SU-DHL-6 (cell line): ENCODE results near the gene PRL.

Experiments
- H2AFZ ChIP-seq: fragments of 200-600 bp; sonication (generic); 2 replicates; pipeline ENCODE4 v1.6.1; 2014; ENCODE audit warnings: low read depth, mild to moderate bottlenecking, moderate library complexity, mixed read lengths, antibody characterized with exemption, low read length; ENCODE audit not compliant: severe bottlenecking
- H3F3A ChIP-seq: fragments of 200-600 bp; shearing (Covaris generic); 2 replicates; pipeline ENCODE4 v1.6.0; 2016; ENCODE audit warnings: antibody characterized with exemption, mild to moderate bottlenecking; ENCODE audit not compliant: insufficient read depth
- H3K27ac ChIP-seq: fragments of 200-600 bp; sonication (generic); 2 replicates; pipeline ENCODE4 v1.5.1; 2016; ENCODE audit warnings: low read depth, mild to moderate bottlenecking, low read length, moderate library complexity, mixed read lengths
- H3K27me3 ChIP-seq: fragments of 200-600 bp; sonication (generic), shearing (Covaris generic); 2 replicates; pipeline ENCODE4 v1.6.0; 2014; ENCODE audit warnings: mild to moderate bottlenecking, low read length
- H3K36me3 ChIP-seq: fragments of 200-600 bp; sonication (generic); 2 replicates; pipeline ENCODE4 v1.6.1; 2014; ENCODE audit warnings: mild to moderate bottlenecking, low read length, mixed read lengths
- H3K4me2 ChIP-seq: fragments of 300-600, 200-600 bp; shearing (Covaris generic), sonication (generic); 2 replicates; pipeline ENCODE4 v1.6.0; 2014; ENCODE audit warnings: low read length, low read depth, mild to moderate bottlenecking; ENCODE audit not compliant: poor library complexity, severe bottlenecking
- H3K4me3 ChIP-seq: fragments of 200-600 bp; sonication (generic); 2 replicates; pipeline ENCODE4 v1.5.1; 2014; ENCODE audit warnings: antibody characterized with exemption, low read length, mild to moderate bottlenecking, mixed read lengths; ENCODE audit not compliant: insufficient read depth, poor library complexity, severe bottlenecking
- H3K79me2 ChIP-seq: fragments of 200-600 bp; sonication (generic); 2 replicates; pipeline ENCODE4 v1.6.1; 2014; ENCODE audit warnings: mild to moderate bottlenecking, low read length, moderate library complexity; ENCODE audit not compliant: insufficient read depth
- H3K9ac ChIP-seq: fragments of 200-600 bp; sonication (generic); 2 replicates; pipeline ENCODE4 v1.7.0; 2014; ENCODE audit warnings: mild to moderate bottlenecking, low read length
- H3K9me2 ChIP-seq: fragments of 200-600 bp; sonication (generic); replicated peaks from 2 replicates; pipeline ENCODE4 v1.6.1; 2014; ENCODE audit warnings: low read length; ENCODE audit not compliant: insufficient read depth
- H3K9me3 ChIP-seq: fragments of 200-600 bp; sonication (generic); 2 replicates; pipeline ENCODE4 v1.6.1; 2014; ENCODE audit warnings: low read length, mixed read lengths; ENCODE audit not compliant: insufficient read depth
- H4K20me1 ChIP-seq: fragments of 200-600 bp; sonication (generic); 2 replicates; pipeline ENCODE4 v1.6.1; 2014; ENCODE audit warnings: low read depth, mild to moderate bottlenecking, antibody characterized with exemption, low read length, moderate library complexity, mixed read lengths
- EZH2phosphoT487 ChIP-seq: fragments of 200-600 bp; sonication (generic), shearing (Covaris generic); conservative IDR thresholded peaks from 2 replicates; pipeline ENCODE4 v1.6.1; 2018; ENCODE audit warnings: mild to moderate bottlenecking, antibody characterized with exemption, low read length, moderate library complexity, mixed read lengths
- TF ChIP-seq, protein P1 (sequence below): fragments of 200-600 bp; sonication (generic); IDR thresholded peaks from one replicate; pipeline ENCODE4 v1.5.1; 2017; ENCODE audit warnings: antibody characterized with exemption, mild to moderate bottlenecking, low read length, moderate library complexity; ENCODE audit not compliant: insufficient read depth, poor library complexity, severe bottlenecking

The PRL gene

DNA sequence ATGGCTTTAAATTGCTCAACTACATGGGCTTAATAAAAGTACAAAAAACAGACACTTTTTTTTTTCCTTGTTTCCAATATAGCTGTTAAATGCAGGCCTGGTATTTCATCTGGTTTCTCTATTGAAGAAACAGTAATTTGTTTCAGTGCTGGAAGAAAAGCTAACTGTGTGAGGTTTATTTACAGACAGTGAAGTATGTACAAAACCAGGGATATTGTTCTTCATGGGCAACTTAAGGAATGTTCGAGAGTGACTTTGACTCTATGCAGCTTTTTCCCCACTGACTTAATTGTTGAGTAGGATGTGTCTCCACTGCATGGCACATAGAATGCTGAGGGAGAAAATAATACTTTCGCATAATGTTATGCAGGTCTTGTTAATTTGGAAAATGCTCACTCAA, 31.0 kb upstream of the PRL start:
- no peaks in the 10 kb centered on the region for H3K27me3 ChIP-seq
- no peak for TF ChIP-seq EZH2phosphoT487
- TF ChIP-seq, protein P1, sequence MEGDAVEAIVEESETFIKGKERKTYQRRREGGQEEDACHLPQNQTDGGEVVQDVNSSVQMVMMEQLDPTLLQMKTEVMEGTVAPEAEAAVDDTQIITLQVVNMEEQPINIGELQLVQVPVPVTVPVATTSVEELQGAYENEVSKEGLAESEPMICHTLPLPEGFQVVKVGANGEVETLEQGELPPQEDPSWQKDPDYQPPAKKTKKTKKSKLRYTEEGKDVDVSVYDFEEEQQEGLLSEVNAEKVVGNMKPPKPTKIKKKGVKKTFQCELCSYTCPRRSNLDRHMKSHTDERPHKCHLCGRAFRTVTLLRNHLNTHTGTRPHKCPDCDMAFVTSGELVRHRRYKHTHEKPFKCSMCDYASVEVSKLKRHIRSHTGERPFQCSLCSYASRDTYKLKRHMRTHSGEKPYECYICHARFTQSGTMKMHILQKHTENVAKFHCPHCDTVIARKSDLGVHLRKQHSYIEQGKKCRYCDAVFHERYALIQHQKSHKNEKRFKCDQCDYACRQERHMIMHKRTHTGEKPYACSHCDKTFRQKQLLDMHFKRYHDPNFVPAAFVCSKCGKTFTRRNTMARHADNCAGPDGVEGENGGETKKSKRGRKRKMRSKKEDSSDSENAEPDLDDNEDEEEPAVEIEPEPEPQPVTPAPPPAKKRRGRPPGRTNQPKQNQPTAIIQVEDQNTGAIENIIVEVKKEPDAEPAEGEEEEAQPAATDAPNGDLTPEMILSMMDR: no peak
- no peak overlapping the region for H3K27ac ChIP-seq

DNA sequence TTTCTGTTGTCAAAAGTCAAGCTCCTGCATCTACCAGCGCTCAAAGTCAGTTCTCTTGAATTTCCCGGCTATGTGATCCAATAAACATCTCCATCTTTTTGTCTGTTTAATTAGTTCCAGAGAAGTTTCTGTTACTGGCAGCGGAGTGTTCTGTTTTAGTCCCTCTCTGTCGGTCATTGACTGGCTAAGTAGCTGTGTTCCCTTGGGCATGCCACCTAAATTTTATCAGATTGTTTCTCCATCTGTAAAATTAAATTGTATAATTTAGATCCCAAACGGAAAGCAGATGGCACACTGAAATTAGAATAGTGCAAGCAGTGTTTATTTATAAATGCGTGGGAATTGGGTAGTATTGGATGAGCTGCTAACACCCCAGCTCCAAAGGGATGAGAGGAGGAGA, 29.7 kb upstream of the PRL start:
- Histone ChIP-seq H4K20me1 (no peaks in the 10 kb centered on the region), H3K4me2 (no peak overlapping the region), H3K36me3 (no peaks in the 10 kb centered on the region), H3K9me3 (no peaks in the 10 kb centered on the region), H3K4me3 (no peak overlapping the region), H3F3A (no peaks in the 10 kb centered on the region), H3K27me3 (no peaks in the 10 kb centered on the region), H3K9ac (no peak overlapping the region), H2AFZ (no peak overlapping the region), H3K79me2 (no peaks in the 10 kb centered on the region), H3K9me2 (no peaks in the 10 kb centered on the region), H3K27ac (no peak overlapping the region)
- no peak for TF ChIP-seq EZH2phosphoT487
- TF ChIP-seq, protein P1: no peak

More for the DNA sequence above, 31.0 kb upstream of the PRL start:
- Histone ChIP-seq H3K4me2 (no peak overlapping the region), H3F3A (no peaks in the 10 kb centered on the region), H3K9me2 (no peaks in the 10 kb centered on the region), H2AFZ (no peak overlapping the region), H3K9me3 (no peaks in the 10 kb centered on the region), H3K4me3 (no peak overlapping the region), H3K79me2 (no peaks in the 10 kb centered on the region), H4K20me1 (no peaks in the 10 kb centered on the region), H3K9ac (no peak overlapping the region), H3K36me3 (no peaks in the 10 kb centered on the region)

DNA sequence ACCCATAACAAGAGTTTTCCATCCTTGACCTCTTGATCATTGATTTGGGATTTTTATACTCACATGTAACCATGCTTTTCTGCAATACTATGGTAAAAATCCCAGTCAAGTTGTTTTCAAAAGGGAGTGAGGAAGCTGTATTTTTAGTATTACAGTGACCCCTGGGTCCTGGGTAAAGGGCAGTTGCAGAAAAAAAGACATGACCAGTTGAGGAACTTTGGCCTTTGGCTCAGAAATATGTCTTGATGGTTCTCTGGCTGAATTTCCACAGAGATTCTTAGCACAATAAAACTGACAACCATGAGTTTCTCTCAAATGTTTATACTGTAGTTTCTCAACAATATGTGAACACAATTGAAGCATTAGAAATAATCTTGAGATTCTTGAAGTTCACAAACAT, 28.6 kb upstream of the PRL start:
- Histone ChIP-seq H3K9me2 (no peaks in the 10 kb centered on the region), H3K4me3 (no peak overlapping the region), H3K36me3 (no peaks in the 10 kb centered on the region), H3K9me3 (no peaks in the 10 kb centered on the region), H4K20me1 (no peaks in the 10 kb centered on the region), H3K4me2 (no peak overlapping the region), H3K27ac (no peak overlapping the region), H3K9ac (no peak overlapping the region), H2AFZ (no peak overlapping the region), H3K79me2 (no peaks in the 10 kb centered on the region), H3F3A (no peaks in the 10 kb centered on the region), H3K27me3 (no peaks in the 10 kb centered on the region)
- TF ChIP-seq EZH2phosphoT487: no peak
- TF ChIP-seq, protein P1: no peak

DNA sequence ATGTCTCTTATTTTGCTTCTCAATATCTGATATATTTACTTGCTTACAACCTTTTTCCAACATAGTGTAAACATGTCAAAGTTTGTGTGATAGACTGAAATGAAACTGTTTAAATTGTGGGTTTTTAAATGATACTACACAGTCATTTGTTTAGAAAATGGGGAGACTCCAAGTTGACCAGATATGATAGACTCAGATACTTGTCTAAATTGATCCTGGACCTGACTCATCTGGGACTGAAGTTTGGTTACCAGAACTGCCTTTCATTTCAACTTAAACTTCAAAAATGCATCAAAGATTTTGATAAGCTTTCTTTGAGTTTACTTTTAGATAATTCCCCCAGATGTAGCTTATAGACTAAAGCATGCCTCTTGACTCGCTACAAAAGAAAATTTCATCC, 27.0 kb upstream of the PRL start:
- H3K9me2 ChIP-seq: no peaks in the 10 kb centered on the region
- no peak overlapping the region for H2AFZ ChIP-seq
- H3K9me3 ChIP-seq: 0 out of 2 replicates have a peak, but pooled peaks cover 3% of the 10 kb centered on the region
- H3K36me3 ChIP-seq: no peaks in the 10 kb centered on the region
- H4K20me1 ChIP-seq: no peaks in the 10 kb centered on the region
- H3K27ac ChIP-seq: no peak overlapping the region
- H3K4me2 ChIP-seq: no peak overlapping the region
- TF ChIP-seq, protein P1: no peak
- TF ChIP-seq EZH2phosphoT487: no peak
- no peaks in the 10 kb centered on the region for H3K27me3 ChIP-seq
- no peak overlapping the region for H3K4me3 ChIP-seq
- H3F3A ChIP-seq: no peaks in the 10 kb centered on the region
- no peaks in the 10 kb centered on the region for H3K79me2 ChIP-seq
- H3K9ac ChIP-seq: no peak overlapping the region
